Measurements from ENCODE around the gene DHX40.
"Not testable (repeated sequence)": the region's sequence is repeated elsewhere in the genome, so short reads cannot be mapped to it uniquely, and the experiment has no call there.

The DHX40 gene, protein sequence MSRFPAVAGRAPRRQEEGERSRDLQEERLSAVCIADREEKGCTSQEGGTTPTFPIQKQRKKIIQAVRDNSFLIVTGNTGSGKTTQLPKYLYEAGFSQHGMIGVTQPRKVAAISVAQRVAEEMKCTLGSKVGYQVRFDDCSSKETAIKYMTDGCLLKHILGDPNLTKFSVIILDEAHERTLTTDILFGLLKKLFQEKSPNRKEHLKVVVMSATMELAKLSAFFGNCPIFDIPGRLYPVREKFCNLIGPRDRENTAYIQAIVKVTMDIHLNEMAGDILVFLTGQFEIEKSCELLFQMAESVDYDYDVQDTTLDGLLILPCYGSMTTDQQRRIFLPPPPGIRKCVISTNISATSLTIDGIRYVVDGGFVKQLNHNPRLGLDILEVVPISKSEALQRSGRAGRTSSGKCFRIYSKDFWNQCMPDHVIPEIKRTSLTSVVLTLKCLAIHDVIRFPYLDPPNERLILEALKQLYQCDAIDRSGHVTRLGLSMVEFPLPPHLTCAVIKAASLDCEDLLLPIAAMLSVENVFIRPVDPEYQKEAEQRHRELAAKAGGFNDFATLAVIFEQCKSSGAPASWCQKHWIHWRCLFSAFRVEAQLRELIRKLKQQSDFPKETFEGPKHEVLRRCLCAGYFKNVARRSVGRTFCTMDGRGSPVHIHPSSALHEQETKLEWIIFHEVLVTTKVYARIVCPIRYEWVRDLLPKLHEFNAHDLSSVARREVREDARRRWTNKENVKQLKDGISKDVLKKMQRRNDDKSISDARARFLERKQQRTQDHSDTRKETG

DNA sequence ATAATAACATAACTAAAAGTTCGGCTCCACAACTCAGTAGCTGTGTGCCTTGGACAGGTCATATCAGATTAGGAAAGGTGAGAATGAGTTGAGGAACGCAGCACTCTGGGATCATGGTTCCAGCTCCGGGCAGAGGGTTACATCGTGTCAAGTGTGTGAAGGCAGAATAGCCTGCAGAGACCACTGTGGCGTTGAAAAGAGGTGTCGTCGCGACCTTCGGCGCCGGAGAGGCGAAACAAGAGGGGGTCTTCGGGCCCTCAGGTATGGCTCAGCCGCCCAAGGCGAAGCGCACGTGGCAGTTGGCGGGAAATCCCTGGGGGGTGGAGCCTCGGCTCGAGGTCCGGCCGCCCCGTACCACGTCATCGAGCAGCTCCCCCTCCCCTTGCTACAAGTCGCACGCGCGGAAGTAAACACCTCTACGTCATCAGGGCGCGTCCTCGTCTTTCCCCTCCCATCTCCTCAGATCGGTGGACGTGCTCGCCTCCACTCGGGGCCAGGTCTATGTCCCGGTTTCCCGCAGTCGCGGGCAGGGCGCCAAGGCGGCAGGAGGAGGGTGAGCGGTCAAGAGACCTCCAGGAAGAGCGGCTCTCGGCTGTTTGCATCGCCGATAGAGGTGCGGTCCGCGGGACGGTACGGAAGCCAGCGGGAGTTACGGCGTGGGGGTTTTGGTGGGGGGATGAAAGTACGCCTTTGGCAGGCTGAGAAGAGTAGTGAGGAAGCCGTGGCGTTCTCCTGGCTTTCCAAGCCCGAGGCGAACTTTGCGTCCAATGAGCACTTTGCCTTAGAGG is at the start of gene DHX40:
Gene DHX40 (plus strand): TSS at position 440 of the 788 bp plus-strand sequence. CDS start 62 bp downstream, at position 502.
- TF ChIP-seq, protein P1, sequence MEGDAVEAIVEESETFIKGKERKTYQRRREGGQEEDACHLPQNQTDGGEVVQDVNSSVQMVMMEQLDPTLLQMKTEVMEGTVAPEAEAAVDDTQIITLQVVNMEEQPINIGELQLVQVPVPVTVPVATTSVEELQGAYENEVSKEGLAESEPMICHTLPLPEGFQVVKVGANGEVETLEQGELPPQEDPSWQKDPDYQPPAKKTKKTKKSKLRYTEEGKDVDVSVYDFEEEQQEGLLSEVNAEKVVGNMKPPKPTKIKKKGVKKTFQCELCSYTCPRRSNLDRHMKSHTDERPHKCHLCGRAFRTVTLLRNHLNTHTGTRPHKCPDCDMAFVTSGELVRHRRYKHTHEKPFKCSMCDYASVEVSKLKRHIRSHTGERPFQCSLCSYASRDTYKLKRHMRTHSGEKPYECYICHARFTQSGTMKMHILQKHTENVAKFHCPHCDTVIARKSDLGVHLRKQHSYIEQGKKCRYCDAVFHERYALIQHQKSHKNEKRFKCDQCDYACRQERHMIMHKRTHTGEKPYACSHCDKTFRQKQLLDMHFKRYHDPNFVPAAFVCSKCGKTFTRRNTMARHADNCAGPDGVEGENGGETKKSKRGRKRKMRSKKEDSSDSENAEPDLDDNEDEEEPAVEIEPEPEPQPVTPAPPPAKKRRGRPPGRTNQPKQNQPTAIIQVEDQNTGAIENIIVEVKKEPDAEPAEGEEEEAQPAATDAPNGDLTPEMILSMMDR (IDR thresholded peaks at IDR 0.05; ENCODE audit: extremely low read depth, missing control alignments) = no peak
- DNase-seq (ENCODE audit: low spot score) = peak; percentile 94

DNA sequence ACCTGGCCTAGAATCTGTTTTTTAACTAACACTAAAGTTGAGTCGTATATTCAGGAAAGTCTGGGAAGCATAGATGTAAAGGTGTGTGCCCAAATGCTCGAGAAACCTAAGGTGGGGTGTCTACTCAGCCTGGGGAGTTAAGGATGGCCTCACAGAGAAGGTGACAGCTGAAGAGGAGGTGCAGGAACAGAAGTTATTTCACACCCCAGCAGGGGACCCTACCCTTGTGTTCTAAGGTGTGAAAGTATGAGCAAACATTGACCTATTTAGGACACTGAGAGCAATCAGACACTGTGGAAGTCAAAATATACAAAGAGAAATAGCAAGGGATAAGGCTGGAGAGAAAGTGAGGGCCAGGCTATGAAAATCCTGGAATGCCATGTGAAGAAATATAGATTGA is 49.0 kb upstream of the DHX40 start:
- TF ChIP-seq, protein P1 (IDR thresholded peaks at IDR 0.05; ENCODE audit: extremely low read depth, missing control alignments) = no peak

GRCh38 chr17:59519132-59519531 is 46.3 kb upstream of the DHX40 start:
- no peak for DNase-seq (ENCODE audit: low spot score)
- TF ChIP-seq, protein P1 (IDR thresholded peaks at IDR 0.05; ENCODE audit: extremely low read depth, missing control alignments) = no peak

More for the DNA sequence above, 49.0 kb upstream of the DHX40 start:
- DNase-seq (ENCODE audit: low spot score) = no peak

DNA sequence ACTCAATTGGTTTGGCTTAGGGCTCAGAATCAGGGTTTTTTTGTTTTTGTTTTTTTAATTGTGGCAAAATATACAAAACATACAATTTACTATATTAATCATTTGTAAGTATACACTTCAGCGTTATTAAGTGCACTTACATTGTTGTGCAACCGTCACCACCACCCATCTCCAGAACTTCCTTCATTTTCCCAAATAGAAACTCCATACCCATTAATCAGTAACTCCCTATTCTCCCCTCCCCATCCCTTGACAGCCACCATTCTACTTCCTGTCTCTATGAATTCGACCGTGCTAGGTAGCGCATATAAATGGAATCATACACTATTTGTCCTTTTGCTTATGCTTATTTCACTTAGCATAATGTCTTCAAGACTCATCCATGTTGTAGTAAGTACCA is 45.2 kb upstream of the DHX40 start:
- no peak for DNase-seq (ENCODE audit: low spot score)
- TF ChIP-seq, protein P1 (IDR thresholded peaks at IDR 0.05; ENCODE audit: extremely low read depth, missing control alignments) = no peak

- DNase-seq (ENCODE audit: low spot score) = peak; percentile 79
- TF ChIP-seq, protein P1 (IDR thresholded peaks at IDR 0.05; ENCODE audit: extremely low read depth, missing control alignments) = peak; percentile 67
Observed at GRCh38 chr17:59521465-59522126, 43.8 kb upstream of the DHX40 start.

GRCh38 chr17:59524930-59525329 is 40.5 kb upstream of the DHX40 start:
- DNase-seq (ENCODE audit: low spot score) = not testable (repeated sequence)

- no peak for DNase-seq (ENCODE audit: low spot score)
- TF ChIP-seq, protein P1 (IDR thresholded peaks at IDR 0.05; ENCODE audit: extremely low read depth, missing control alignments) = no peak
Observed at GRCh38 chr17:59525668-59526067, 39.7 kb upstream of the DHX40 start.

Measured in GM20000 (cell line).